Activated CD8-positive, alpha-beta T cell treated with anti-CD3 and anti-CD28 coated beads for 36 hours (primary cell): ENCODE data around the gene THRA. TPM values are rescaled to one million over a fixed set of nuclear protein-coding genes. Genes with fewer than 3 reads are reported as not detected.

Experiments used
- ATAC-seq: fragments of 200-7000 bp; cut with Tn5 transposase; one replicate; pipeline ENCODE4 v1.10.0; 2021; ENCODE audit warnings: mild to moderate bottlenecking, moderate library complexity
- CTCF ChIA-PET: fragments of 350-600 bp; sonication (Branson Sonifier 250); formaldehyde crosslinking; loops from one replicate; lab custom pipeline; 2021; ENCODE audit warnings: antibody characterized with exemption; lab: Charles Lee
- POLR2A ChIA-PET: fragments of 350-600 bp; sonication (Branson Sonifier 250); formaldehyde crosslinking; loops from one replicate; lab custom pipeline; 2021; ENCODE audit warnings: antibody characterized with exemption; lab: Charles Lee
- DNase-seq: peaks from one replicate; pipeline ENCODE4 v3.0.0-alpha.2; 2020
- H3K27ac Mint-ChIP-seq: one replicate; pipeline ENCODE4 v1.8.0; 2021; ENCODE audit warnings: mild to moderate bottlenecking, mixed read lengths
- H3K27me3 Mint-ChIP-seq: one replicate; pipeline ENCODE4 v1.8.0; 2021; ENCODE audit warnings: mixed read lengths
- H3K36me3 Mint-ChIP-seq: one replicate; pipeline ENCODE4 v1.8.0; 2021; ENCODE audit warnings: low read depth, mixed read lengths
- H3K4me1 Mint-ChIP-seq: one replicate; pipeline ENCODE4 v1.8.0; 2021; ENCODE audit warnings: low read depth, mixed read lengths
- H3K4me3 Mint-ChIP-seq: one replicate; pipeline ENCODE4 v1.8.0; 2021; ENCODE audit warnings: mild to moderate bottlenecking, moderate library complexity, mixed read lengths
- H3K9me3 Mint-ChIP-seq: one replicate; pipeline ENCODE4 v1.8.0; 2021; ENCODE audit warnings: mixed read lengths
- intact Hi-C: fragments of 100-400 bp; cut with micrococcal nuclease; formaldehyde crosslinking; loops from one replicate; pipeline ENCODE4 v1.10.0; 2022
- total RNA-seq, 2 experiments: library from RNA; stranded (reverse); gene quantifications; one replicate each; pipeline ENCODE4 v1.2.3, GENCODE V29; 2021
- TF ChIP-seq, protein P1 (sequence below): fragments of 200-600 bp; IDR thresholded peaks from one replicate; pipeline ENCODE4 v1.8.0; 2022; ENCODE audit warnings: antibody characterized with exemption, mild to moderate bottlenecking

The THRA gene
- total RNA-seq, 2 experiments from 2014 or later: 11.1 to 13.8 TPM

DNA sequence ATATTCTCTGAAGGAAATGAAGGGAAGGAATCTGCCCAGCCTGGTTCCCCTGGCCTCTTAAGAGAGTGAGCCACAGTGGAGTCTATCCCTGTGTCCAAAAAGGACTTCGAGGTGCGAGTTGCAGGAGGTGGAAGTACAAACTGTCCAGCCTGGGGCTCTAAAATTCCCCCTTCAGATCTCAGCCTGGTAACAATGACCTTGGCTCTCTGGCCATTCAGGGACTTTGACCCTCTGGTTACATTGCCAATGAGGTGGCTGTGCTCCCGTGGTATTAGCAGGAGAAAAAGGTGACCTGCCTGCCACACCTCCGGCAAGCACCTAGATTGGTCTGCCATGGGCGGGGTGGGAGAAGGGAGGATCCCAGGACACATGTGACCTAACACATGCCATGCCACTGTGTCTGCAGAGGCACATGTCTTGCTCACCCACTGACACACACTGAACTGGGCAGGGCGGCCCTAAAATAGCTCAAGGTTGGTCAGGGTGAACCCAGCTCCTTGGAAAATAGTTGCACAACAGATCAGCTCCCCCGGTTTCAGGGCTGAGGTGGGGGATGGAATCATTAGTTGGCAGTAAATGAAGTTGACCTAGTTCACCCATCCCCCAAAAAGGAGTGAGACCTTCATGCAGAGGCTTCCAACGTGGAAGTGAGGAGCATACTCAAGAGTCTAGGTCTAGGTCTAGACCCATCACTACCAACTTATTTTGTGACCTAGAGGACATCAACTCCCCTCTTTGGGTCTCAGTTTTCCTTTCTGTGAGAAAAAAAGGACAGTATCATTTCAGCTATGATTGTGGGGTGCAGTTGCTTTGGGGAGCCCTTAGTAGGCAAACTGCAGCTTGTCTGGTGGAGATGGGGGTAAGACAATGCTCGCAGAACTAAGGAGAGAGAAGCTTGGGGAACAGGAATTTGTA is 35.4 kb downstream of the THRA start:
- DNase-seq (peak; percentile 39), ATAC-seq (no peak)
- Mint-ChIP-seq H3K27me3 (no peaks in the 10 kb centered on the region), H3K4me1 (peaks cover 68% of the 10 kb centered on the region), H3K4me3 (peak overlapping the region; percentile 85), H3K27ac (peak overlapping the region; percentile 90), H3K9me3 (no peaks in the 10 kb centered on the region), H3K36me3 (peaks cover 47% of the 10 kb centered on the region)
- ChIA-PET CTCF (interaction anchor here (0.9 to 9.5 kb wide), 10 partner anchors 10 to 94 kb away, joined by 3 to 136 read pairs (median 8); partner anchors contain the start of gene THRA), POLR2A (interaction anchor here (0.8 to 8.2 kb wide), 13 partner anchors 14 to 343 kb away, joined by 3 to 93 read pairs (median 4); partner anchors contain the start of genes CASC3, MED24 and THRA)
- intact Hi-C loops: loop anchor here (2.0 kb wide), 1 partner anchor 15 kb away; no protein-coding TSS in a partner anchor
- TF ChIP-seq, protein P1, sequence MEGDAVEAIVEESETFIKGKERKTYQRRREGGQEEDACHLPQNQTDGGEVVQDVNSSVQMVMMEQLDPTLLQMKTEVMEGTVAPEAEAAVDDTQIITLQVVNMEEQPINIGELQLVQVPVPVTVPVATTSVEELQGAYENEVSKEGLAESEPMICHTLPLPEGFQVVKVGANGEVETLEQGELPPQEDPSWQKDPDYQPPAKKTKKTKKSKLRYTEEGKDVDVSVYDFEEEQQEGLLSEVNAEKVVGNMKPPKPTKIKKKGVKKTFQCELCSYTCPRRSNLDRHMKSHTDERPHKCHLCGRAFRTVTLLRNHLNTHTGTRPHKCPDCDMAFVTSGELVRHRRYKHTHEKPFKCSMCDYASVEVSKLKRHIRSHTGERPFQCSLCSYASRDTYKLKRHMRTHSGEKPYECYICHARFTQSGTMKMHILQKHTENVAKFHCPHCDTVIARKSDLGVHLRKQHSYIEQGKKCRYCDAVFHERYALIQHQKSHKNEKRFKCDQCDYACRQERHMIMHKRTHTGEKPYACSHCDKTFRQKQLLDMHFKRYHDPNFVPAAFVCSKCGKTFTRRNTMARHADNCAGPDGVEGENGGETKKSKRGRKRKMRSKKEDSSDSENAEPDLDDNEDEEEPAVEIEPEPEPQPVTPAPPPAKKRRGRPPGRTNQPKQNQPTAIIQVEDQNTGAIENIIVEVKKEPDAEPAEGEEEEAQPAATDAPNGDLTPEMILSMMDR: no peak

DNA sequence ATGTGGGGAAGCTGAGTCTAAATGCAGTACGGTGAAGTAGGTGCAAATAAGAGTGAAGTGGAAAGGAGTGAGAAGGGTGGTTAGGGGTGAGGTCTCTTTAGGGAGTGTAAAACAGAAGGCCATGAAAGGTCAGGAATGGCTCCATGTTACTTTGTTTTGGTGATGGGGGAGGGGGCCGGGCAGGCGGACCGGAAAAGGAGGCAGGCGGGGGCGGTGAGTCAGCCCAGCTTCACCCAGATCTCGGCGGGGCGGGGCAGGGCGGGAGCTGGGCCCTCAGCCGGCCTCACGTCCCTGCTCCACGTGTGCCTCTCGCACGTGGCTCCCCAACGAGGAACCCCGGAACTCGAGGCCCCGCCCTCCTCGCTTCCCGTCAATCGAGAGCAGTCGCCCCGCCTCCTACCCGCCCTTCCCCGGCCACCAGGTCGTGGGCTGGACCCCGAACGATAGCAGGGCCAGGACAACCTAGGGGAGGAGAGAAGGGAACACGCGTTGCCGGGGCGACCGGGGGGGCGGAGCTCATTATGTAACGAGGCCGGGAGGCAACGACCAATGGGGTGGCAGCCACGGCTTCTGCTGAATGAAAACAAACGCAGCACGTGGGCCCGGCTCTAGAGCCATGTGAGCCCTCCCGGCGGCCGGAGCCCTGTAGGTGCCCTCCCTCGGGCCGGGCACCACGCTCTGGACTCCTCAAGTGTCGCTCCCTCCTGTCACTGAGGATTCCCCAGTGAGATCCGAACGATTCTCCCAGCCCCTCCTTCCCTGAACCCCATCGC is 36.3 kb downstream of the THRA start:
- no peaks in the 10 kb centered on the region for H3K9me3 Mint-ChIP-seq
- POLR2A ChIA-PET: interaction anchor here (0.8 to 8.2 kb wide), 11 partner anchors 13 to 344 kb away, joined by 3 to 93 read pairs (median 4); partner anchors contain the start of genes MED24 and THRA

DNA sequence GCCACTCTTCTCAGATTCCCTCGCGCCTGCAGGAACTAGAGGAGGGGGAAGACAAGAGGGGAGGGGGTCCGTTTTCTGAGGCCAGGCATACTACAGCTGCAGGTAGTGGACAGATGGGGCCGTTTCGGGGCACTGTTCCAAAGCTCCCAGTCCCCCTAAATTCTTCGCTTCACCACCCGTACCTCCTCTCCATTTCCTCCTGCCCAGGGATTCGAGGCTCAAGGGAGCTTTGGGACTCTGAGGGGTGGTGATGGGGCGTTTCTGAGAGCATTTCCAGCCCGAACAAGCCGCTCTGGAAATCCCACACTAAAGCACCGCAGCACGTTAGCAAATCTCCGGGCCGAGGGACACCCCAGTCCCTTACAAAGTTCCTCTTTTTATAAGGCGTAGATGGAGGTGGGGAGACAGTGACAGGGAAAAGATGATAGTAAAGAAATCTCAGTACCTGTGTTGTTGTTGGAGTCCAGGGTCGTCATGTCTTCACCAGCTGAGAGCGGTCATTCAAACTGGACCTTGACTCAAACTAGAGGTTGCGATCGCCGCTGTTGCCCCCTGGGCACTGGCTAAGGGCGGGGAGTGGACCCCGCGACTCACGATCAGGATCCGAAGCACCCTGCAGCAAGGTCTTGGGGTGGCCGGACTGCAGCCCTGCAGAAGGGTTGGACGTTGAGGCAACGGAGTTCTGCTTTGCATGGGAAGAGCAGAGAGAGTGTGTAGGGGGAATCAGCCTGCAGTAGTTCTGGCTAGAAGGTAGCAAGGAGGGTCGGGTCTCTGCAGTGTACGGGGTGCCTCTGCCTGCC is 37.1 kb downstream of the THRA start:
- TF ChIP-seq, protein P1: no peak
- Mint-ChIP-seq H3K27ac (peak overlapping the region; percentile 90), H3K27me3 (no peaks in the 10 kb centered on the region), H3K4me3 (peak overlapping the region; percentile 85), H3K4me1 (peaks cover 75% of the 10 kb centered on the region), H3K9me3 (no peaks in the 10 kb centered on the region), H3K36me3 (peaks cover 37% of the 10 kb centered on the region)
- intact Hi-C loops: no loop called here
- ChIA-PET CTCF (interaction anchor here (0.7 to 9.5 kb wide), 12 partner anchors 12 to 73 kb away, joined by 3 to 136 read pairs (median 6); partner anchors contain the start of gene MED24), POLR2A (interaction anchor here (0.6 to 8.2 kb wide), 10 partner anchors 9 to 48 kb away, joined by 3 to 93 read pairs (median 4); partner anchors contain the start of genes MED24 and THRA)
- DNase-seq (no peak), ATAC-seq (no peak)

More for the DNA sequence above, 36.3 kb downstream of the THRA start:
- TF ChIP-seq, protein P1: no peak
- Mint-ChIP-seq H3K4me3 (peak overlapping the region; percentile 85), H3K36me3 (peaks cover 41% of the 10 kb centered on the region), H3K27ac (peak overlapping the region; percentile 90), H3K27me3 (no peaks in the 10 kb centered on the region), H3K4me1 (peaks cover 72% of the 10 kb centered on the region)
- intact Hi-C loops: no loop called here
- CTCF ChIA-PET: interaction anchor here (0.7 to 9.5 kb wide), 11 partner anchors 10 to 93 kb away, joined by 3 to 136 read pairs (median 7); partner anchors contain the start of gene THRA
- DNase-seq: peak; percentile 100
- ATAC-seq: peak; percentile 72

DNA sequence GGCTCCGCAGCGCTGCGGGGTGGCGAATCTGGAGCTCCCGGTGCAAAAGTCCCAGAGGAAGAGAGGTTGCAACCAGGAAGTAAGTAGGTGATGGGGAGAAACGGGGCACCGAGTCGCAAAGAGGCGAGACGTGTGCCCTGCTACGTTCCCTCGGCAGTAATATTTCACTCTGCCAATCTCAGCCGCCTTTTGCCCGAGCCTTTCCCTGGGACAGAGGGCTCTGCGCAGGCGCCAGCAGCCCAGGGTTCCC is 37.6 kb downstream of the THRA start, which contains the start of gene NR1D1:
Gene NR1D1, minus strand, starts transcription at position 171 of the 250 bp plus-strand sequence. CDS start 495 bp downstream, outside the sequence.
- Mint-ChIP-seq H3K27ac (peak within 1 kb of the TSS; percentile 90), H3K4me1 (peaks cover 75% of the 10 kb centered on the region), H3K9me3 (no peaks in the 10 kb centered on the region), H3K4me3 (peak within 1 kb of the TSS; percentile 85), H3K27me3 (no peaks in the 10 kb centered on the region), H3K36me3 (peaks cover 34% of the 10 kb centered on the region)
- intact Hi-C loops: no loop called here
- ATAC-seq: no peak
- TF ChIP-seq, protein P1: no peak
- no peak for DNase-seq
- ChIA-PET POLR2A (interaction anchor here (0.6 to 8.2 kb wide), 10 partner anchors 10 to 185 kb away, joined by 3 to 93 read pairs (median 4); partner anchors contain the start of gene MED24), CTCF (interaction anchor here (0.8 to 9.5 kb wide), 8 partner anchors 11 to 91 kb away, joined by 3 to 136 read pairs (median 4); partner anchors contain the start of gene MED24)
